SK-N-SH (cell line): ENCODE data around the gene EFHC1. TPM values are rescaled to one million over a fixed set of nuclear protein-coding genes. Genes with fewer than 3 reads are reported as not detected.

Source experiments
- CTCF ChIA-PET: fragments of 300-600, 350-600 bp; formaldehyde crosslinking; extraction: SDS; loops from one replicate; lab custom pipeline; 2021; lab: Yijun Ruan, JAX
- POLR2A ChIA-PET: fragments of 350-600 bp; sonication (Branson Sonifier 250); formaldehyde crosslinking; extraction: SDS; loops from one replicate; lab custom pipeline; 2020; ENCODE audit warnings: antibody characterized with exemption, inconsistent platforms; lab: Yijun Ruan, JAX
- DNase-seq: peaks from one replicate; pipeline ENCODE4 v3.0.0; 2012
- H2AFZ ChIP-seq: fragments of 200-600 bp; sonication (generic); 2 replicates; pipeline ENCODE4 v1.8.1; 2016; ENCODE audit warnings: antibody characterized with exemption, mild to moderate bottlenecking, low read depth
- H3F3A ChIP-seq: fragments of 200-600 bp; sonication (generic); replicated peaks from 2 replicates; pipeline ENCODE3; 2016; ENCODE audit warnings: antibody characterized with exemption, mild to moderate bottlenecking; ENCODE audit not compliant: insufficient read depth
- H3K27ac ChIP-seq, 2 experiments: fragments of 200-500 bp in 1 of 2; fragments of 200-600 bp in 1 of 2; sonication (Bioruptor generic) in 1 of 2; sonication (generic), shearing (Covaris generic) in 1 of 2; 2 replicates each; pipeline versions ENCODE4 v1.5.1 to v1.6.1; 2014 to 2016; ENCODE audit warnings: low read depth in 2 of 2, inconsistent platforms in 1 of 2, low read length in 1 of 2, mild to moderate bottlenecking in 1 of 2, mixed read lengths in 1 of 2
- H3K27me3 ChIP-seq: fragments of 200-600 bp; sonication (generic), shearing (Covaris generic); 2 replicates; pipeline ENCODE4 v1.6.1; 2016; ENCODE audit warnings: mixed run types; ENCODE audit not compliant: insufficient read depth
- H3K36me3 ChIP-seq, 2 experiments: fragments of 200-500 bp in 1 of 2; fragments of 200-600 bp in 1 of 2; sonication (Bioruptor generic) in 1 of 2; sonication (generic) in 1 of 2; replicated peaks in 1 of 2; 2 replicates each; pipeline versions ENCODE3 to v1.5.1; 2014 to 2016; ENCODE audit warnings: low read length in 1 of 2, mild to moderate bottlenecking in 1 of 2; ENCODE audit not compliant: insufficient read depth in 2 of 2, control insufficient read depth in 1 of 2
- H3K4me1 ChIP-seq, 2 experiments: fragments of 200-500 bp in 1 of 2; fragments of 200-600 bp in 1 of 2; sonication (Bioruptor generic) in 1 of 2; sonication (generic), shearing (Covaris generic) in 1 of 2; 2 replicates each; pipeline versions ENCODE4 v1.5.1 to v1.6.1; 2014 to 2016; ENCODE audit warnings: low read depth in 1 of 2, low read length in 1 of 2, mixed run types in 1 of 2; ENCODE audit not compliant: insufficient read depth in 2 of 2, control insufficient read depth in 1 of 2
- H3K4me2 ChIP-seq: fragments of 200-600 bp; sonication (generic), shearing (Covaris generic); 2 replicates; pipeline ENCODE4 v1.6.1; 2017; ENCODE audit warnings: mixed run types
- H3K4me3 ChIP-seq, 2 experiments: fragments of 200-500 bp in 1 of 2; fragments of 200-600 bp in 1 of 2; sonication (Bioruptor generic) in 1 of 2; sonication (generic), shearing (Covaris generic) in 1 of 2; 2 replicates each; pipeline versions ENCODE4 v1.5.1 to v1.8.1; 2014 to 2016; ENCODE audit warnings: low read depth in 2 of 2, inconsistent platforms in 1 of 2, low read length in 1 of 2, mild to moderate bottlenecking in 1 of 2, mixed read lengths in 1 of 2, moderate library complexity in 1 of 2
- H3K79me2 ChIP-seq: fragments of 200-600 bp; sonication (generic); 2 replicates; pipeline ENCODE4 v1.8.1; 2017; ENCODE audit warnings: mild to moderate bottlenecking; ENCODE audit not compliant: insufficient read depth
- H3K9ac ChIP-seq: fragments of 200-600 bp; sonication (generic); 2 replicates; pipeline ENCODE4 v1.6.1; 2017; ENCODE audit warnings: mixed run types
- H3K9me2 ChIP-seq: fragments of 200-600 bp; sonication (generic); 2 replicates; pipeline ENCODE4 v1.6.1; 2017; ENCODE audit warnings: mixed run types
- H3K9me3 ChIP-seq: fragments of 200-600 bp; sonication (generic); 2 replicates; pipeline ENCODE4 v1.6.1; 2017; ENCODE audit warnings: mixed run types, mild to moderate bottlenecking, moderate library complexity
- H4K20me1 ChIP-seq: fragments of 200-600 bp; sonication (generic); 2 replicates; pipeline ENCODE4 v1.6.1; 2017; ENCODE audit warnings: mild to moderate bottlenecking, mixed run types; ENCODE audit not compliant: insufficient read depth
- ELF1 ChIP-seq: IDR thresholded peaks from 2 replicates; pipeline ENCODE4 v1.4.0; 2012
- JUND ChIP-seq: IDR thresholded peaks from 2 replicates; pipeline ENCODE4 v1.4.0; 2012
- NRF1 ChIP-seq: IDR thresholded peaks from 2 replicates; pipeline ENCODE4 v1.6.1; 2012; ENCODE audit warnings: low read depth, mild to moderate bottlenecking, low read length
- RAD21 ChIP-seq: IDR thresholded peaks from 2 replicates; pipeline ENCODE4 v1.6.1; 2012; ENCODE audit warnings: mild to moderate bottlenecking, low read length
- SIN3A ChIP-seq: IDR thresholded peaks from 2 replicates; pipeline ENCODE4 v1.6.1; 2012; ENCODE audit warnings: low read depth, mild to moderate bottlenecking, low read length, moderate library complexity, borderline replicate concordance
- SMC3 ChIP-seq: IDR thresholded peaks from 2 replicates; pipeline ENCODE4 v1.6.1; 2012; ENCODE audit warnings: low read depth, low read length, improper control_type of control experiment
- TCF12 ChIP-seq: IDR thresholded peaks from 2 replicates; pipeline ENCODE4 v1.4.0; 2012
- WGBS: methylation state at CpG from one replicate; pipeline ENCODE4 v1.1.6; 2017; ENCODE audit warnings: low lambda C conversion rate; 5-methylcytosine and 5-hydroxymethylcytosine counted together
- polyA plus RNA-seq, 3 experiments: library from polyadenylated mRNA; depleted of rRNA; stranded (reverse); fragments of >200 nt; gene quantifications; 2 replicates each; pipeline ENCODE4 v1.2.3, GENCODE V29; 2012
- TF ChIP-seq, protein P1 (sequence below): IDR thresholded peaks from 2 replicates; pipeline ENCODE4 v1.6.1; 2012; ENCODE audit warnings: mild to moderate bottlenecking, low read depth, low read length, moderate library complexity
- TF ChIP-seq, protein P2 (sequence below): IDR thresholded peaks from 2 replicates; pipeline ENCODE4 v1.4.0; 2012; ENCODE audit warnings: low read depth, borderline replicate concordance
- TF ChIP-seq, protein P3 (sequence below): fragments of 200-600 bp; sonication (generic); IDR thresholded peaks from 2 replicates; pipeline ENCODE4 v1.6.1; 2017; ENCODE audit warnings: antibody characterized with exemption, mild to moderate bottlenecking, moderate library complexity
- TF ChIP-seq, protein P4 (sequence below): IDR thresholded peaks from 2 replicates; pipeline ENCODE4; 2012
- TF ChIP-seq, protein P5 (sequence below): IDR thresholded peaks from 2 replicates; pipeline ENCODE4 v1.4.0; 2012; ENCODE audit warnings: low read depth

EFHC1 gene
- polyA plus RNA-seq, 1 of the 3 experiments (the other 2 are of a cell fraction), result 39.4 TPM

DNA sequence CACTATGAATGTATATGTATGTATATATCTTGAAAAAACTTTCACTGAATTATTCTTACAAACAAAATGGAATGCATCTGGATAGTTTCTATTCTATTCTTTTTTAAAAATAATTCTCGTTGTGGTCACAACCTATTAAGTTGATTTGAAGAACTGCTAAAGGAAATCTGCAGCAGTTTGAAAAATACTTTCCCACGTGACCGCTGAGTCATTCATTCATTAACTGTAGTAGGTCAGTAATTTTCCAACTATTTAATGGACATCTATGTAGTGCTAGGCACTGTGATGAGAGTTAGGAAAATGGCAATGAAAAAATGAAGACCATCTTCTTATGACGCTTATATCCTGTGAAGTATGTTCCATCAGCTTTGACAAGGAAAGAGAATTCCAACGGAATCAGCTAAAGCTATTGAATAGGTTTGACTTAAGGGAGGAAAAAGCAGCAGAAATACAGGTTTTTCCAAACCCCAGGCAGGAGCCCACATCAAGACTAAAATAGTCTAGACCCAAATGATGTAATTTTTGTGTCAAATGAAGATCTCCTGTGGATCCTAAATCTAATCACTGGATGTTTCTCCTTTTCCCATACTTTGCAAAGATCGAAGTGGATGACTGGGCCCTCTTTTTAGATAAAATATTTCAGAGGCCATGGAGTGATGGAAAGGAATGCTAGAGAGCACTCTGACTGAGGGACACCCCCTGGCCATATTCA, 4.1 kb upstream of the EFHC1 start (continued):
- no peak for TF ChIP-seq NRF1
- no peak for TF ChIP-seq SIN3A
- peak; percentile 54 for TF ChIP-seq JUND
- TF ChIP-seq, protein P1, sequence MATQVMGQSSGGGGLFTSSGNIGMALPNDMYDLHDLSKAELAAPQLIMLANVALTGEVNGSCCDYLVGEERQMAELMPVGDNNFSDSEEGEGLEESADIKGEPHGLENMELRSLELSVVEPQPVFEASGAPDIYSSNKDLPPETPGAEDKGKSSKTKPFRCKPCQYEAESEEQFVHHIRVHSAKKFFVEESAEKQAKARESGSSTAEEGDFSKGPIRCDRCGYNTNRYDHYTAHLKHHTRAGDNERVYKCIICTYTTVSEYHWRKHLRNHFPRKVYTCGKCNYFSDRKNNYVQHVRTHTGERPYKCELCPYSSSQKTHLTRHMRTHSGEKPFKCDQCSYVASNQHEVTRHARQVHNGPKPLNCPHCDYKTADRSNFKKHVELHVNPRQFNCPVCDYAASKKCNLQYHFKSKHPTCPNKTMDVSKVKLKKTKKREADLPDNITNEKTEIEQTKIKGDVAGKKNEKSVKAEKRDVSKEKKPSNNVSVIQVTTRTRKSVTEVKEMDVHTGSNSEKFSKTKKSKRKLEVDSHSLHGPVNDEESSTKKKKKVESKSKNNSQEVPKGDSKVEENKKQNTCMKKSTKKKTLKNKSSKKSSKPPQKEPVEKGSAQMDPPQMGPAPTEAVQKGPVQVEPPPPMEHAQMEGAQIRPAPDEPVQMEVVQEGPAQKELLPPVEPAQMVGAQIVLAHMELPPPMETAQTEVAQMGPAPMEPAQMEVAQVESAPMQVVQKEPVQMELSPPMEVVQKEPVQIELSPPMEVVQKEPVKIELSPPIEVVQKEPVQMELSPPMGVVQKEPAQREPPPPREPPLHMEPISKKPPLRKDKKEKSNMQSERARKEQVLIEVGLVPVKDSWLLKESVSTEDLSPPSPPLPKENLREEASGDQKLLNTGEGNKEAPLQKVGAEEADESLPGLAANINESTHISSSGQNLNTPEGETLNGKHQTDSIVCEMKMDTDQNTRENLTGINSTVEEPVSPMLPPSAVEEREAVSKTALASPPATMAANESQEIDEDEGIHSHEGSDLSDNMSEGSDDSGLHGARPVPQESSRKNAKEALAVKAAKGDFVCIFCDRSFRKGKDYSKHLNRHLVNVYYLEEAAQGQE, result no peak
- TF ChIP-seq, protein P2, sequence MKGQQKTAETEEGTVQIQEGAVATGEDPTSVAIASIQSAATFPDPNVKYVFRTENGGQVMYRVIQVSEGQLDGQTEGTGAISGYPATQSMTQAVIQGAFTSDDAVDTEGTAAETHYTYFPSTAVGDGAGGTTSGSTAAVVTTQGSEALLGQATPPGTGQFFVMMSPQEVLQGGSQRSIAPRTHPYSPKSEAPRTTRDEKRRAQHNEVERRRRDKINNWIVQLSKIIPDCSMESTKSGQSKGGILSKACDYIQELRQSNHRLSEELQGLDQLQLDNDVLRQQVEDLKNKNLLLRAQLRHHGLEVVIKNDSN, result peak; percentile 83
- TF ChIP-seq SMC3, result no peak

DNA sequence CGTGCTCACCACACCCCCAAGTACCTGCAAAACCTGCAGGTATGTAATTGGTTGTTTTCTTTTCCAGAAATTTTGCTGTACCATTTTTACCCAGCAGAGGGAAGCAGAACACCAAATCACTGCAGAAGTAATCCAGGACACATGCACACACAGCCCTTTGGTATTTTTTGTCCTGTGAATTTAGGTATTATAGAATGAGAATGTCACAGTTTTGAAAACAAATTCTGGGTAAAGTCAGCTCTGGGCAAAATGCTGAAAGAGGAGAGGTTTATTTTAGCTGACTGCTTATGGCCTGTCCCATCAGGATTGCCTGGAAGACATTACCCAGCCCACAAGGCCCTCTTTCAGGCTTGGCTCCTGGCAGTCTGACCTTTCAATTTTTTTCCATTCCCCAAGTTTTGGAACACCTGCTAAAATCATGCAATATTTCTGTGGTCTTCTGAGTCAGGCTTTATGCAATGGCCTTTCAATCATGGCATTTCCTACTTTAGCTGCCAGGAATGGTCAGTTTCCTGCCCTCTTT, 3.5 kb upstream of the EFHC1 start:
- Histone ChIP-seq H3K4me1 (peaks cover 20 to 37% of the 10 kb centered on the region in 2 experiments), H3F3A (peaks cover 40% of the 10 kb centered on the region), H3K9me3 (no peaks in the 10 kb centered on the region), H3K9ac (no peak overlapping the region; the same call in 1 of the 2 replicates), H3K79me2 (peaks cover 35% of the 10 kb centered on the region), H3K4me3 (no peak overlapping the region; a peak in 1 of 4 replicates), H3K4me2 (peak overlapping the region; percentile 50; the same call in 1 of the 2 replicates), H3K36me3 (no peaks in the 10 kb centered on the region), H3K9me2 (no peaks in the 10 kb centered on the region), H3K27ac (peak overlapping the region; percentile 74 to 97; a peak in 3 of 4 replicates), H2AFZ (no peak overlapping the region), H4K20me1 (no peaks in the 10 kb centered on the region), H3K27me3 (no peaks in the 10 kb centered on the region)
- ChIA-PET CTCF (interaction anchor here (0.6 to 6.2 kb wide), 42 partner anchors 9 to 262 kb away, joined by 3 to 94 read pairs (median 4); partner anchors contain the start of gene TMEM14A), POLR2A (no interaction called here)
- peak; percentile 58 for DNase-seq
- TF ChIP-seq TCF12 (peak; percentile 54), NRF1 (no peak), ELF1 (no peak), SMC3 (peak; percentile 90), RAD21 (peak; percentile 98), JUND (0 out of 2 replicates have a peak, but pooled peaks have one; percentile 2)
- TF ChIP-seq, protein P3, sequence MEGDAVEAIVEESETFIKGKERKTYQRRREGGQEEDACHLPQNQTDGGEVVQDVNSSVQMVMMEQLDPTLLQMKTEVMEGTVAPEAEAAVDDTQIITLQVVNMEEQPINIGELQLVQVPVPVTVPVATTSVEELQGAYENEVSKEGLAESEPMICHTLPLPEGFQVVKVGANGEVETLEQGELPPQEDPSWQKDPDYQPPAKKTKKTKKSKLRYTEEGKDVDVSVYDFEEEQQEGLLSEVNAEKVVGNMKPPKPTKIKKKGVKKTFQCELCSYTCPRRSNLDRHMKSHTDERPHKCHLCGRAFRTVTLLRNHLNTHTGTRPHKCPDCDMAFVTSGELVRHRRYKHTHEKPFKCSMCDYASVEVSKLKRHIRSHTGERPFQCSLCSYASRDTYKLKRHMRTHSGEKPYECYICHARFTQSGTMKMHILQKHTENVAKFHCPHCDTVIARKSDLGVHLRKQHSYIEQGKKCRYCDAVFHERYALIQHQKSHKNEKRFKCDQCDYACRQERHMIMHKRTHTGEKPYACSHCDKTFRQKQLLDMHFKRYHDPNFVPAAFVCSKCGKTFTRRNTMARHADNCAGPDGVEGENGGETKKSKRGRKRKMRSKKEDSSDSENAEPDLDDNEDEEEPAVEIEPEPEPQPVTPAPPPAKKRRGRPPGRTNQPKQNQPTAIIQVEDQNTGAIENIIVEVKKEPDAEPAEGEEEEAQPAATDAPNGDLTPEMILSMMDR, result peak; percentile 88
- TF ChIP-seq, protein P4, sequence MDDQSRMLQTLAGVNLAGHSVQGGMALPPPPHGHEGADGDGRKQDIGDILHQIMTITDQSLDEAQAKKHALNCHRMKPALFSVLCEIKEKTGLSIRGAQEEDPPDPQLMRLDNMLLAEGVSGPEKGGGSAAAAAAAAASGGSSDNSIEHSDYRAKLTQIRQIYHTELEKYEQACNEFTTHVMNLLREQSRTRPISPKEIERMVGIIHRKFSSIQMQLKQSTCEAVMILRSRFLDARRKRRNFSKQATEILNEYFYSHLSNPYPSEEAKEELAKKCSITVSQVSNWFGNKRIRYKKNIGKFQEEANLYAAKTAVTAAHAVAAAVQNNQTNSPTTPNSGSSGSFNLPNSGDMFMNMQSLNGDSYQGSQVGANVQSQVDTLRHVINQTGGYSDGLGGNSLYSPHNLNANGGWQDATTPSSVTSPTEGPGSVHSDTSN, result peak; percentile 44
- TF ChIP-seq, protein P5, sequence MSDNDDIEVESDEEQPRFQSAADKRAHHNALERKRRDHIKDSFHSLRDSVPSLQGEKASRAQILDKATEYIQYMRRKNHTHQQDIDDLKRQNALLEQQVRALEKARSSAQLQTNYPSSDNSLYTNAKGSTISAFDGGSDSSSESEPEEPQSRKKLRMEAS, result peak; percentile 48
- 0% methylated on average over 1 of the region's 1 CpG for WGBS
